Measurements from ENCODE around the gene C1orf198.

- TF ChIP-seq CTCF (conservative IDR thresholded peaks at IDR 0.05; ENCODE audit: low read depth, low read length) (no peak), RAD21 (IDR thresholded peaks at IDR 0.05; ENCODE audit: low read length) (no peak), POLR2A (IDR thresholded peaks at IDR 0.05; ENCODE audit: low read depth, low read length) (no peak), SMC3 (IDR thresholded peaks at IDR 0.05; ENCODE audit: low read depth, low read length) (no peak), FOS (IDR thresholded peaks at IDR 0.05; ENCODE audit: low read depth, low read length) (no peak), RFX5 (IDR thresholded peaks at IDR 0.05; ENCODE audit: low read depth, low read length) (no peak), NFE2L2 (IDR thresholded peaks at IDR 0.05; ENCODE audit: low read depth, low read length) (no peak), RCOR1 (IDR thresholded peaks at IDR 0.05; ENCODE audit: insufficient replicate concordance, low read length) (no peak), MXI1 (IDR thresholded peaks at IDR 0.05; ENCODE audit: borderline replicate concordance, low read depth, low read length) (no peak), MAZ (IDR thresholded peaks at IDR 0.05; ENCODE audit: borderline replicate concordance, low read depth, low read length) (no peak), USF2 (IDR thresholded peaks at IDR 0.05; ENCODE audit: low read depth, low read length) (no peak), MAFK (IDR thresholded peaks at IDR 0.05; ENCODE audit: low read depth, low read length) (no peak), BHLHE40 (IDR thresholded peaks at IDR 0.05; ENCODE audit: low read depth, low read length) (no peak), ELK1 (IDR thresholded peaks at IDR 0.05; ENCODE audit: borderline replicate concordance, low read depth, low read length) (no peak)
Measured at GRCh38 chr1:230858236-230858820, 10.0 kb downstream of the C1orf198 start.

All from IMR-90 (cell line).